PC-3 (cell line): ENCODE data around the gene SEC23B. TPM values are rescaled to one million over a fixed set of nuclear protein-coding genes. Genes with fewer than 3 reads are reported as not detected.
A peak's percentile ranks its signal among the peaks of the same experiment; 100 is the strongest.

ENCODE experiments used
- ATAC-seq: fragments of 200-7000 bp; cut with Tn5 transposase; 2 replicates; pipeline ENCODE4 v1.9.1; 2020; ENCODE audit warnings: mild to moderate bottlenecking, moderate library complexity
- BruUV-seq: library from RNA; stranded (reverse); fragments of 400-500 nt; replicated peaks from 2 replicates; lab custom pipeline; 2021; lab: Mats Ljungman, UMichigan
- CTCF ChIA-PET: fragments of 300-600 bp; sonication (Branson Sonifier 250); formaldehyde crosslinking; loops from one replicate; lab custom pipeline; 2022; ENCODE audit warnings: antibody characterized with exemption; lab: Charles Lee
- POLR2A ChIA-PET: fragments of 300-600 bp; sonication (Branson Sonifier 250); formaldehyde crosslinking; loops from one replicate; lab custom pipeline; 2022; ENCODE audit warnings: antibody characterized with exemption; ENCODE audit not compliant: unreplicated experiment; lab: Charles Lee
- DNase-seq: peaks from one replicate; pipeline ENCODE4 v3.0.0-alpha.2; 2015
- H2AFZ ChIP-seq: fragments of 300-600 bp; sonication (generic); 2 replicates; pipeline ENCODE4 v1.6.0; 2016; ENCODE audit warnings: antibody characterized with exemption, low read length
- H3F3A ChIP-seq: fragments of 300-600 bp; sonication (generic); one replicate; pipeline ENCODE4 v1.6.0; 2017; ENCODE audit warnings: antibody characterized with exemption, low read length, control low read depth, mild to moderate bottlenecking; ENCODE audit not compliant: unreplicated experiment
- H3K27ac ChIP-seq: fragments of 300-600 bp; sonication (generic); 2 replicates; pipeline ENCODE4 v1.5.1; 2016; ENCODE audit warnings: mild to moderate bottlenecking, low read length
- H3K27me3 ChIP-seq: fragments of 300-600 bp; sonication (generic); 2 replicates; pipeline ENCODE4 v1.6.1; 2016; ENCODE audit warnings: low read length, mixed read lengths
- H3K36me3 ChIP-seq: fragments of 300-600 bp; sonication (generic); 2 replicates; pipeline ENCODE4 v1.6.1; 2016; ENCODE audit warnings: low read depth, mixed run types, low read length, mixed read lengths
- H3K4me1 ChIP-seq: fragments of 300-600 bp; sonication (generic); 2 replicates; pipeline ENCODE4 v1.5.1; 2016; ENCODE audit warnings: low read length; ENCODE audit not compliant: insufficient read depth
- H3K4me2 ChIP-seq: fragments of 300-600 bp; sonication (generic); 2 replicates; pipeline ENCODE4 v1.6.0; 2016; ENCODE audit warnings: low read length
- H3K4me3 ChIP-seq: fragments of 300-600 bp; sonication (generic); 2 replicates; pipeline ENCODE4 v1.5.1; 2016; ENCODE audit warnings: mild to moderate bottlenecking, low read length, mixed read lengths
- H3K79me2 ChIP-seq: fragments of 300-600 bp; sonication (generic); 2 replicates; pipeline ENCODE4 v1.6.1; 2017; ENCODE audit warnings: low read length, mixed read lengths
- H3K9ac ChIP-seq: fragments of 300-600 bp; sonication (generic); 2 replicates; pipeline ENCODE4 v1.6.0; 2016; ENCODE audit warnings: mild to moderate bottlenecking, low read length
- H3K9me2 ChIP-seq: fragments of 300-600 bp; sonication (generic); replicated peaks from 2 replicates; pipeline ENCODE4 v1.6.1; 2016; ENCODE audit warnings: mixed run types, low read length, mixed read lengths
- H3K9me3 ChIP-seq: fragments of 300-600 bp; sonication (generic); 2 replicates; pipeline ENCODE4 v1.6.1; 2016; ENCODE audit warnings: low read length, mixed read lengths
- H4K20me1 ChIP-seq: fragments of 300-600 bp; sonication (generic); 2 replicates; pipeline ENCODE4 v1.6.1; 2016; ENCODE audit warnings: low read length, mixed read lengths
- EZH2 ChIP-seq: fragments of 300-600 bp; sonication (generic); IDR thresholded peaks from one replicate; pipeline ENCODE4 v1.6.1; 2017; ENCODE audit warnings: antibody characterized with exemption, mild to moderate bottlenecking, low read length; ENCODE audit not compliant: unreplicated experiment
- EZH2phosphoT487 ChIP-seq: fragments of 300-600 bp; sonication (generic); IDR thresholded peaks from 2 replicates; pipeline ENCODE4 v1.6.1; 2018; ENCODE audit warnings: mild to moderate bottlenecking, antibody characterized with exemption, low read length, borderline replicate concordance
- intact Hi-C: fragments of 100-400 bp; cut with micrococcal nuclease; formaldehyde crosslinking; loops from 2 replicates; pipeline ENCODE4 v1.9.0; 2023
- total RNA-seq: library from RNA; depleted of rRNA; stranded (reverse); fragments of >200 nt; gene quantifications from 2 replicates; pipeline ENCODE4 v1.2.3, GENCODE V29; 2014
- TF ChIP-seq, protein P1 (sequence below): fragments of 300-600 bp; sonication (generic); conservative IDR thresholded peaks from 2 replicates; pipeline ENCODE4 v1.5.1; 2017; ENCODE audit warnings: antibody characterized with exemption, low read depth, mild to moderate bottlenecking, low read length

The SEC23B gene
- total RNA-seq, 1 experiment from 2014 or later, result 89.5 TPM

GRCh38 chr20:18537651-18538050 lies 29.9 kb downstream of the SEC23B start:
- no peaks in the 10 kb centered on the region for H3K9me2 ChIP-seq

GRCh38 chr20:18541741-18542140 lies 34.0 kb downstream of the SEC23B start:
- H3K27ac ChIP-seq, result peak overlapping the region; percentile 82
- ATAC-seq (peak; percentile 73), DNase-seq (peak; percentile 94)
- CTCF ChIA-PET, result no interaction called here
- no peaks in the 10 kb centered on the region for H4K20me1 ChIP-seq
- no peak for TF ChIP-seq EZH2phosphoT487
- TF ChIP-seq EZH2, result no peak
- TF ChIP-seq, protein P1, sequence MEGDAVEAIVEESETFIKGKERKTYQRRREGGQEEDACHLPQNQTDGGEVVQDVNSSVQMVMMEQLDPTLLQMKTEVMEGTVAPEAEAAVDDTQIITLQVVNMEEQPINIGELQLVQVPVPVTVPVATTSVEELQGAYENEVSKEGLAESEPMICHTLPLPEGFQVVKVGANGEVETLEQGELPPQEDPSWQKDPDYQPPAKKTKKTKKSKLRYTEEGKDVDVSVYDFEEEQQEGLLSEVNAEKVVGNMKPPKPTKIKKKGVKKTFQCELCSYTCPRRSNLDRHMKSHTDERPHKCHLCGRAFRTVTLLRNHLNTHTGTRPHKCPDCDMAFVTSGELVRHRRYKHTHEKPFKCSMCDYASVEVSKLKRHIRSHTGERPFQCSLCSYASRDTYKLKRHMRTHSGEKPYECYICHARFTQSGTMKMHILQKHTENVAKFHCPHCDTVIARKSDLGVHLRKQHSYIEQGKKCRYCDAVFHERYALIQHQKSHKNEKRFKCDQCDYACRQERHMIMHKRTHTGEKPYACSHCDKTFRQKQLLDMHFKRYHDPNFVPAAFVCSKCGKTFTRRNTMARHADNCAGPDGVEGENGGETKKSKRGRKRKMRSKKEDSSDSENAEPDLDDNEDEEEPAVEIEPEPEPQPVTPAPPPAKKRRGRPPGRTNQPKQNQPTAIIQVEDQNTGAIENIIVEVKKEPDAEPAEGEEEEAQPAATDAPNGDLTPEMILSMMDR, result no peak
- H2AFZ ChIP-seq, result no peak overlapping the region
- H3K79me2 ChIP-seq, result no peaks in the 10 kb centered on the region
- no peaks in the 10 kb centered on the region for H3K9me2 ChIP-seq
- no TSS peak for BruUV-seq
- H3K9ac ChIP-seq, result peak overlapping the region; percentile 22; the same call in 1 of the 2 replicates
- H3K4me2 ChIP-seq, result peak overlapping the region; percentile 70
- H3K9me3 ChIP-seq, result no peaks in the 10 kb centered on the region
- peak overlapping the region; percentile 26 for H3K4me3 ChIP-seq
- no peaks in the 10 kb centered on the region for H3K27me3 ChIP-seq
- intact Hi-C loops, result loop anchor here (2.0 to 5.0 kb wide), 2 partner anchors 35 to 74 kb away; partner anchors contain the start of genes DZANK1, POLR3F and SEC23B
- peaks cover 40% of the 10 kb centered on the region for H3K36me3 ChIP-seq
- H3F3A ChIP-seq, result peaks cover 12% of the 10 kb centered on the region
- POLR2A ChIA-PET, result no interaction called here
- H3K4me1 ChIP-seq, result peaks cover 49% of the 10 kb centered on the region

More at GRCh38 chr20:18537651-18538050, 29.9 kb downstream of the SEC23B start:
- Histone ChIP-seq H4K20me1 (no peaks in the 10 kb centered on the region), H3K9me3 (no peaks in the 10 kb centered on the region), H2AFZ (no peak overlapping the region), H3F3A (peaks cover 12% of the 10 kb centered on the region), H3K4me2 (no peak overlapping the region), H3K4me3 (no peak overlapping the region), H3K27ac (no peak overlapping the region; the same call in 1 of the 2 replicates), H3K9ac (no peak overlapping the region), H3K27me3 (no peaks in the 10 kb centered on the region), H3K79me2 (no peaks in the 10 kb centered on the region), H3K4me1 (peaks cover 29% of the 10 kb centered on the region), H3K36me3 (peaks cover 47% of the 10 kb centered on the region)
- intact Hi-C loops, result no loop called here
- ChIA-PET POLR2A (no interaction called here), CTCF (no interaction called here)
- BruUV-seq, result no TSS peak
- DNase-seq (peak; percentile 42), ATAC-seq (no peak)
- TF ChIP-seq EZH2phosphoT487, result no peak
- no peak for TF ChIP-seq EZH2
- TF ChIP-seq, protein P1, result no peak

GRCh38 chr20:18543216-18543615 lies 35.5 kb downstream of the SEC23B start:
- Histone ChIP-seq H3F3A (peaks cover 12% of the 10 kb centered on the region), H4K20me1 (no peaks in the 10 kb centered on the region), H3K4me3 (no peak overlapping the region), H3K4me1 (peaks cover 46% of the 10 kb centered on the region), H3K9me2 (no peaks in the 10 kb centered on the region), H3K4me2 (peak overlapping the region; percentile 44), H3K27me3 (no peaks in the 10 kb centered on the region), H3K9me3 (no peaks in the 10 kb centered on the region), H3K9ac (peak overlapping the region; percentile 23; the same call in 1 of the 2 replicates), H3K79me2 (no peaks in the 10 kb centered on the region), H2AFZ (no peak overlapping the region), H3K27ac (peak overlapping the region; percentile 82), H3K36me3 (peaks cover 47% of the 10 kb centered on the region)
- ATAC-seq, result peak; percentile 28
- intact Hi-C loops, result loop anchor here (5.0 kb wide), 1 partner anchor 76 kb away; the partner anchor contains the start of genes DZANK1 and POLR3F
- DNase-seq, result peak; percentile 61
- no peak for TF ChIP-seq EZH2
- no peak for TF ChIP-seq EZH2phosphoT487
- TF ChIP-seq, protein P1, result no peak
- POLR2A ChIA-PET, result no interaction called here
- CTCF ChIA-PET, result no interaction called here
- no TSS peak for BruUV-seq
